ENCODE data around the gene IAH1. TPM values are rescaled to one million over a fixed set of nuclear protein-coding genes. Genes with fewer than 3 reads are reported as not detected.
A peak's percentile ranks its signal among the peaks of the same experiment; 100 is the strongest.

IAH1 gene
- polyA plus RNA-seq, 3 donors: 39.4 to 98.2 (median 84.0) TPM

DNA sequence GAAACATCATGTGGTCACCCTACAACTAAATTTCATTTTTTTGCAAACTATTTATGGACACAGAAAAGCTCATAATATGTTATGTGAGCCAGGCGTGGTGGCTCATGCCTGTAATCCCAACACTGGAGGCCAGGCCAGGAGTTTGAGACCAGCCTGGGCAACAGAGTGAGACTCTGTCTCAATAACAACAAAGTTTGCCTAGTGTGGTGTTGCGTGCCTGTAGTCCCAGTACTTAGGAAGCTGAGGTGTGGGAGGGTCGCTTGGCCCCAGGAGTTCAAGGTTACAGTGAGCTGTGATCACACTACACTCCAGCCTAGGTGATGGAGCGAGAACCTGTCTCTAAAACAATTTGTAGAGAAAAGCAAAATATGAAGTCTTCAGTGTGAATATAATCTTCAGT, 5.8 kb downstream of the IAH1 start:
- no peak overlapping the region for H3K9ac ChIP-seq (ENCODE audit: insufficient read depth, low read length, poor library complexity, severe bottlenecking)
- H3K36me3 ChIP-seq (replicated peaks in 1 of 2; ENCODE audit: control insufficient read depth in 1 of 2, insufficient read depth in 2 of 2, low read length in 2 of 2): peaks cover 53 to 85% of the 10 kb centered on the region in 2 donors
- no peaks in the 10 kb centered on the region for H3K27me3 ChIP-seq (ENCODE audit: control insufficient read depth in 2 of 2, insufficient read depth in 2 of 2, low read length in 2 of 2)
- TF ChIP-seq CTCF (IDR thresholded peaks at IDR 0.05): no peak
- no peak for DNase-seq
- no peak overlapping the region for H3K4me2 ChIP-seq (replicated peaks; ENCODE audit: extremely low read depth, low read length, poor library complexity, severe bottlenecking)
- H3K79me2 ChIP-seq (ENCODE audit: insufficient read depth, low read length): peaks cover 19% of the 10 kb centered on the region
- no peak overlapping the region for H3K4me3 ChIP-seq (replicated peaks in 1 of 3; ENCODE audit: low read depth in 2 of 3, low read length in 3 of 3)
- no peak overlapping the region for H3K27ac ChIP-seq (ENCODE audit: low read depth in 1 of 2, low read length in 2 of 2)
- H3K4me1 ChIP-seq (ENCODE audit: control insufficient read depth in 1 of 2, insufficient read depth in 2 of 2, low read length in 2 of 2): peaks cover 9 to 15% of the 10 kb centered on the region in 2 donors
- intact Hi-C loops (cut with micrococcal nuclease): no loop called here
- H3K9me3 ChIP-seq (replicated peaks in 1 of 2; ENCODE audit: control insufficient read depth in 1 of 2, insufficient read depth in 1 of 2, low read length in 2 of 2): no peaks in the 10 kb centered on the region
- Mint-ChIP-seq H3K9me3 (no peaks in the 10 kb centered on the region), H3K4me3 (no peak overlapping the region), H3K36me3 (peaks cover 60 to 73% of the 10 kb centered on the region in 2 donors), H3K4me1 (peaks cover 15% of the 10 kb centered on the region), H3K27me3 (ENCODE audit: low read depth in 3 of 3) (peaks cover 0 to 1% (median 0%) of the 10 kb centered on the region in 3 donors), H3K27ac (peak overlapping the region in 3 of 7 donors; percentile 23 to 35 (median 33))
- peaks cover 78% of the 10 kb centered on the region for H4K20me1 ChIP-seq (ENCODE audit: insufficient read depth, low read length)
- no peak overlapping the region for H2AFZ ChIP-seq (ENCODE audit: insufficient read depth, low read depth, low read length, poor library complexity, severe bottlenecking)
- no CpG with 5 or more reads among the region's 4 CpGs for WGBS (ENCODE audit: insufficient coverage)

DNA sequence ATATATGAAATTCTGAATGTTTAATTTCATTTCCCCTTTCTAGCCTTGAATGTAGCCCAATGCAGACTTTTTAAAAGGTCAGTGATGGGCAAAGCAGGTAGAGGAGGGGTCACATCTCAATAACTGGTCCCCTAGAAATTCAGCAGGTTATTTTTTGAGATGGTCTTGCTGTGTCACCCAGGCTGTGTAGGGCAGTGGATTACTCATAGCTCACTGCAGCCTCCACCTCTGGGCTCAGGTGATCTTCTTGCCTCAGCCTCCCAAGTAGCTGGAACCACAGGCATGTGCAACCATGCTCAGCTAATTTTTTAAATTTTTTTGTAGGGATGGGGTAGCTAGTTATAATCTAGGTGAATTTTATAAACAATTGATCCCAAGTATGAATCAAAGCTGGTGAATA, 8.8 kb downstream of the IAH1 start:
- H3K79me2 ChIP-seq (ENCODE audit: insufficient read depth, low read length): peaks cover 2% of the 10 kb centered on the region
- no peak for TF ChIP-seq CTCF (IDR thresholded peaks at IDR 0.05)
- no peak overlapping the region for H3K4me3 ChIP-seq (replicated peaks in 1 of 3; ENCODE audit: low read depth in 2 of 3, low read length in 3 of 3)
- Mint-ChIP-seq H3K27ac (no peak overlapping the region), H3K9me3 (no peaks in the 10 kb centered on the region), H3K27me3 (ENCODE audit: low read depth in 3 of 3) (peaks cover 0 to 1% (median 0%) of the 10 kb centered on the region in 3 donors), H3K36me3 (peaks cover 79 to 95% of the 10 kb centered on the region in 2 donors), H3K4me3 (no peak overlapping the region), H3K4me1 (no peaks in the 10 kb centered on the region)
- peaks cover 70% of the 10 kb centered on the region for H4K20me1 ChIP-seq (ENCODE audit: insufficient read depth, low read length)
- no peaks in the 10 kb centered on the region for H3K4me1 ChIP-seq (ENCODE audit: control insufficient read depth in 1 of 2, insufficient read depth in 2 of 2, low read length in 2 of 2)
- H3K27ac ChIP-seq (ENCODE audit: low read depth in 1 of 2, low read length in 2 of 2): peak overlapping the region in 1 of 2 donors; percentile 36
- peaks cover 80 to 100% of the 10 kb centered on the region in 2 donors for H3K36me3 ChIP-seq (replicated peaks in 1 of 2; ENCODE audit: control insufficient read depth in 1 of 2, insufficient read depth in 2 of 2, low read length in 2 of 2)
- no peak overlapping the region for H2AFZ ChIP-seq (ENCODE audit: insufficient read depth, low read depth, low read length, poor library complexity, severe bottlenecking)
- no peak for DNase-seq
- H3K9ac ChIP-seq (ENCODE audit: insufficient read depth, low read length, poor library complexity, severe bottlenecking): no peak overlapping the region
- intact Hi-C loops (cut with micrococcal nuclease): no loop called here
- no peaks in the 10 kb centered on the region for H3K9me3 ChIP-seq (replicated peaks in 1 of 2; ENCODE audit: control insufficient read depth in 1 of 2, insufficient read depth in 1 of 2, low read length in 2 of 2)
- no peak overlapping the region for H3K4me2 ChIP-seq (replicated peaks; ENCODE audit: extremely low read depth, low read length, poor library complexity, severe bottlenecking)
- no peaks in the 10 kb centered on the region for H3K27me3 ChIP-seq (ENCODE audit: control insufficient read depth in 2 of 2, insufficient read depth in 2 of 2, low read length in 2 of 2)
